Activated naive CD8-positive, alpha-beta T cell treated with anti-CD3 and anti-CD28 coated beads, Interleukin-2, amount 10 ng/mL, durations not matched to agents 7 days and 5 days (primary cell): ENCODE measurements around the gene IL31. TPM values are rescaled to one million over a fixed set of nuclear protein-coding genes. Genes with fewer than 3 reads are reported as not detected.

Experiments
- ATAC-seq: fragments of 150-1000 bp; cut with Tn5 transposase; one replicate; pipeline ENCODE4 v1.10.0; 2021; ENCODE audit warnings: low read depth, moderate library complexity
- POLR2A ChIA-PET: fragments of 350-600 bp; sonication (Branson Sonifier 250); formaldehyde crosslinking; loops from one replicate; lab custom pipeline; 2021; ENCODE audit warnings: antibody characterized with exemption; lab: Charles Lee
- DNase-seq: peaks from one replicate; pipeline ENCODE4 v3.0.0; 2021
- H3K27ac Mint-ChIP-seq: one replicate; pipeline ENCODE4 v1.8.0; 2022; ENCODE audit warnings: mild to moderate bottlenecking, mixed read lengths
- H3K27me3 Mint-ChIP-seq: one replicate; pipeline ENCODE4 v1.8.0; 2022; ENCODE audit warnings: mild to moderate bottlenecking, moderate library complexity, mixed read lengths
- H3K36me3 Mint-ChIP-seq: one replicate; pipeline ENCODE4 v1.8.0; 2021; ENCODE audit warnings: mild to moderate bottlenecking, mixed read lengths
- H3K4me1 Mint-ChIP-seq: one replicate; pipeline ENCODE4 v1.8.0; 2021; ENCODE audit warnings: mixed read lengths
- H3K4me3 Mint-ChIP-seq: one replicate; pipeline ENCODE4 v1.8.0; 2022; ENCODE audit warnings: mild to moderate bottlenecking, moderate library complexity, mixed read lengths
- H3K9me3 Mint-ChIP-seq: one replicate; pipeline ENCODE4 v1.8.0; 2021; ENCODE audit warnings: mixed read lengths
- total RNA-seq, 2 experiments: library from RNA; stranded (reverse); gene quantifications; one replicate each; pipeline ENCODE4 v1.2.3, GENCODE V29; 2021

IL31 gene
- total RNA-seq, 2 experiments from 2014 or later, result not detected

DNA sequence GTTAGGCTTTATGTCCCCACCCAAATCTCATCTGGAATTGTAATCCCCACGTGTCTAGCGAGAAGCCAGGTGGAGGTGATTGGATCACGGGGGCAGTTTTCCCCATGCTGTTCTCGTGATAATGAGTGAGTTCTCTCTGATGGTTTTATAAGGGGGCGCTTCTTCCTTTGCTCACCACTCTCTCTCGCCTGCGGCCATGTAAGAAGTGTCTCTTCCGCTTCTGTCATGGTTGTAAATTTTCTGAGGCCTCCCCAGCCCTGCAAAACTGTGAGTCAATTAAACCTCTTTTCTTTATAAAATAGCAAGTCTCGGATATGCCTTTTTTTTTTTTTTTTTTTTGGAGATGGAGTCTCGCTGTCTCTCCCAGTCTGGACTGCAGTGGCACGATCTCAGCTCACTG lies 13.3 kb downstream of the IL31 start:
- Mint-ChIP-seq H3K4me3 (no peak overlapping the region), H3K4me1 (peaks cover 10% of the 10 kb centered on the region), H3K27ac (no peak overlapping the region), H3K27me3 (no peaks in the 10 kb centered on the region), H3K9me3 (no peaks in the 10 kb centered on the region), H3K36me3 (no peaks in the 10 kb centered on the region)
- no peak for ATAC-seq
- POLR2A ChIA-PET, result no interaction called here
- no peak for DNase-seq

DNA sequence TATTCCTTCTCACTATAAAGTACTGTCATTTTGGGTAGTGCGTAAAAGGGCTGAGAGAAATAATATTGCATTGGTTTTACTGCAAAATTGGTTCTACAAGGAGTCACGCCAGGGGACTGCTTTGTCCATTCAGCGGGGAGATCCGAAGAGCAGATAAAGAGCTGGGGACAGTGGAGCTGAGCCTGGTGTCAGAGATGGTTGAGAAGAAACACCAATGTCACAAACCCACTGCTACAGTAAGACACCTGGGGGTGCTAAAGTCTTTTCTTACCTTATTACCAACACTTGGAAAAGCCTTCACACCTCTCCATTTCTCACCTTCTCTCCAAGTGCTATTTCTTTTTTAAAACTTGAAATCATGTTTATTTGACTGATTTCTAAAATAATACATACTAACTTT lies 14.1 kb downstream of the IL31 start:
- Mint-ChIP-seq H3K27ac (no peak overlapping the region), H3K4me1 (peaks cover 10% of the 10 kb centered on the region), H3K9me3 (no peaks in the 10 kb centered on the region), H3K27me3 (no peaks in the 10 kb centered on the region), H3K4me3 (no peak overlapping the region), H3K36me3 (no peaks in the 10 kb centered on the region)
- ATAC-seq, result no peak
- POLR2A ChIA-PET, result interaction anchor here (0.5 to 1.1 kb wide), 2 partner anchors 31 to 34 kb away, joined by 3 read pairs; no protein-coding TSS in a partner anchor
- DNase-seq, result no peak

DNA sequence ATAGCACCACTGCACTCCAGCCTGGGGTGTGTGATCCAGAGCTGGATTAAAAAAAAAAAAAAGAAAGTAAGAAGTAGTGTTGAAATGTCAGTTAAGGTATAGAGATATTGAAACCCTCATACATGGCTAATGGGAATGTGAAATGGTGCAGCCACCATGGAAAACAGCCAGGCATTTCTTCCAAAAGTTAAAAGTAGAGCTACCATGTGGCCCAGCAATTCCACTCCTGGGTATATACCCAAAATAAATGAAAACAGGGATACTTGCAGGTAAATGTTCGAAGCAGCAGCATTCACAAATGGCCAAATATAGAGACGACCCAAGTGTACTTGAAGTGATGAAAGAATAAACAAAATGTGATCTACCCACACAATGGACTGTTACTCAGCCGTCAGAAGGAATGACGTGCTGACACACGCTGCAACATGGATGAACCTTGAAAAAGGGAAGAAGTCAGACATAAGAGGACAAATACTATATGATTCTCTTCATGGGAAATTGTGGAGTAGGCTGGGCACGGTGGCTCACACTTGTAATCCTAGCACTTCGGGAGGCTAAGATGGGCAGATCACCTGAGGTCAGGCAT lies 15.2 kb downstream of the IL31 start:
- Mint-ChIP-seq H3K36me3 (no peaks in the 10 kb centered on the region), H3K4me1 (peaks cover 10% of the 10 kb centered on the region), H3K9me3 (no peaks in the 10 kb centered on the region), H3K4me3 (no peak overlapping the region), H3K27ac (no peak overlapping the region), H3K27me3 (no peaks in the 10 kb centered on the region)
- POLR2A ChIA-PET, result interaction anchor here (0.7 to 1.1 kb wide), 2 partner anchors 26 to 32 kb away, joined by 3 read pairs; no protein-coding TSS in a partner anchor
- ATAC-seq (no peak), DNase-seq (no peak)

DNA sequence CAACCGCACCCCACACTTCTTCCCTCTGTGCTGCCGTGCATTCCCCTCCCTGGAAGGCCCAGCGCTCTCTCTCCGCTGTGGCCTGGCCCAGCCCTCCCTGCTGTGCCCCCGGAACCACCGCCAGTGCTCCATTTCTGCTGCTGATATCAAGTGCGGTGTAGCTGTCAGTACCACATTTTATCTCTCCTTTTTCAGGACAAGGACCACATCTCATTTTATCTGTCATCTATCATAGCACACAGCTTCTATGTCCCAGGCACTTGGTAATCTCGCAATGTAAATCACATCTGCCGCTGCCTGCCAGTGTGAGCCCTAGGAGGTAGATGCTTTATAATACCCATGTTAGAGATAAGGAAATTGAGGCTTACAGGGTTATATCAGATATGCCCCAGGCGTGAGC lies 18.3 kb downstream of the IL31 start:
- no peaks in the 10 kb centered on the region for H3K36me3 Mint-ChIP-seq
- no peaks in the 10 kb centered on the region for H3K4me1 Mint-ChIP-seq
- H3K9me3 Mint-ChIP-seq, result no peaks in the 10 kb centered on the region
- peaks cover 2% of the 10 kb centered on the region for H3K27me3 Mint-ChIP-seq
- no peak overlapping the region for H3K27ac Mint-ChIP-seq
- no peak for ATAC-seq
- no peak for DNase-seq
- POLR2A ChIA-PET, result interaction anchor here (0.7 kb wide), 1 partner anchor 199 kb away, joined by 3 read pairs; no protein-coding TSS in a partner anchor
- H3K4me3 Mint-ChIP-seq, result no peak overlapping the region

DNA sequence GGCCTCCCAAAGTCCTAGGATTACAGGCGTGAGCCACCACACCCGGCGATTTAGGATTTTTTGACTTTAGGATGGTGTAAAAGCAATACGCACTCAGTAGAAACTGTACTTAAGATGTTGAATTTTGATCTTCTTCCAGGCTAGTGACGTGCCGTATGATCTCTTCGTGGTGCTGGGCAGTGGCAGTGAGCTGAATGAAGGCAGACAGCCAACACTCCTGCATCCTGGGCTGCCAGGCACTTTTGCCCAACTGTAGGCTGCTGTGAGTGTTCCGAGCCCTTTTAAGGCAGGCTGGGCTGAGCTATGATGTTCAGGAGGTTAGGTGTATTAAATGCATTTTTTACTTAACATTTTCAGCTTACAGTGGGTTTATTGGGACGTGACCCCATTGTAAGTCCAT lies 21.3 kb downstream of the IL31 start:
- Mint-ChIP-seq H3K4me1 (no peaks in the 10 kb centered on the region), H3K27me3 (peaks cover 2% of the 10 kb centered on the region), H3K27ac (no peak overlapping the region), H3K9me3 (no peaks in the 10 kb centered on the region), H3K36me3 (no peaks in the 10 kb centered on the region), H3K4me3 (no peak overlapping the region)
- no peak for ATAC-seq
- POLR2A ChIA-PET, result no interaction called here
- DNase-seq, result no peak

DNA sequence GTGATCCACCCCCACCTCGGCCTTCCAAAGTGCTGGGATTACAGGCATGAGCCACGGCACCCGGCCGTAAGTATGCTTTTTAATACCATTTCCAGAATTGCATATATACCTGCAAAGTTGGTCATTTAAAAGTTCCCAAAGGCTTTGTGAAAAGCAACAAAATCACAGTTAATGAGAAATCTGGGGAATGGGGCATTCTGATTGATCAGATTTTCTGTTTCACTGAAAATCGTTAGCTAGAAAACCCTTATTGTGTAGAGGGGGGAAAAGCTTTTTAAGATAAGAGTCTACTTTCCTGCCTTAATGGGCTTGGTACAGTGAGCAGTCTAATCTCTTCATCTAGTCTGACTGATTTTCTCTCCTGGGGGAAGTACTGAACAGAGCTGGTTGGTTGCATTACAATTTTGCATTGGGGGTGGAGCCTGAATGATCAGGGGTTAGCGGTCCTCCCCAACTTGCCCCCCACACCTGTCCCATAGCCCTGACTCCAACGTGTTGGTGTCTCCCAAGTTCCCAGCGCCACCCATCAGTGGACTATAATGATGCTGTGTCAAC lies 23.8 kb downstream of the IL31 start:
- Mint-ChIP-seq H3K4me3 (no peak overlapping the region), H3K27me3 (peaks cover 2% of the 10 kb centered on the region), H3K9me3 (no peaks in the 10 kb centered on the region), H3K36me3 (no peaks in the 10 kb centered on the region), H3K4me1 (no peaks in the 10 kb centered on the region), H3K27ac (no peak overlapping the region)
- DNase-seq (no peak), ATAC-seq (no peak)
- POLR2A ChIA-PET, result no interaction called here

DNA sequence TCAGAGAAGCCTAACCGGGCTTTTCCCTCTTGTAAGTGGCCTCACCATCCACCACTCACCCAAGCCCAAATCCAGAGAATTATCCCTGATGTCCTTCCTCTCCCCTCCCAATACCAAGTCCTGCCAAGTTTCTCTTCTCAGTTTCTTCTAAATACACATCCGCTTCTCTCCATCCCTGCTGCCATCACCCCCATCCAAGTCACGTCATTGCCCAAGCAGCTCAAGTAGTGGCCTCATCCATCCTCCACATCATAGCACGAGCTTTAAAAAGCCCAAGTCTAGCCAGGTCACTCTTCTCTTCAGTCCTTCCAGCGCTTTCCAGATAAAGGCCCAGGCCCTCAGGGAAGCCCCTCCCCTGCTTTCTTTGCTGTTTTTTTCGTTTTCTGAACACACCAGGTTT lies 25.4 kb downstream of the IL31 start:
- H3K27ac Mint-ChIP-seq, result no peak overlapping the region
- peaks cover 1% of the 10 kb centered on the region for H3K36me3 Mint-ChIP-seq
- H3K27me3 Mint-ChIP-seq, result peaks cover under 1% of the 10 kb centered on the region
- no peak for DNase-seq
- no peaks in the 10 kb centered on the region for H3K9me3 Mint-ChIP-seq
- no peak overlapping the region for H3K4me3 Mint-ChIP-seq
- ATAC-seq, result no peak
- no peaks in the 10 kb centered on the region for H3K4me1 Mint-ChIP-seq
- POLR2A ChIA-PET, result interaction anchor here (0.6 kb wide), 1 partner anchor 81 kb away, joined by 4 read pairs; no protein-coding TSS in a partner anchor

DNA sequence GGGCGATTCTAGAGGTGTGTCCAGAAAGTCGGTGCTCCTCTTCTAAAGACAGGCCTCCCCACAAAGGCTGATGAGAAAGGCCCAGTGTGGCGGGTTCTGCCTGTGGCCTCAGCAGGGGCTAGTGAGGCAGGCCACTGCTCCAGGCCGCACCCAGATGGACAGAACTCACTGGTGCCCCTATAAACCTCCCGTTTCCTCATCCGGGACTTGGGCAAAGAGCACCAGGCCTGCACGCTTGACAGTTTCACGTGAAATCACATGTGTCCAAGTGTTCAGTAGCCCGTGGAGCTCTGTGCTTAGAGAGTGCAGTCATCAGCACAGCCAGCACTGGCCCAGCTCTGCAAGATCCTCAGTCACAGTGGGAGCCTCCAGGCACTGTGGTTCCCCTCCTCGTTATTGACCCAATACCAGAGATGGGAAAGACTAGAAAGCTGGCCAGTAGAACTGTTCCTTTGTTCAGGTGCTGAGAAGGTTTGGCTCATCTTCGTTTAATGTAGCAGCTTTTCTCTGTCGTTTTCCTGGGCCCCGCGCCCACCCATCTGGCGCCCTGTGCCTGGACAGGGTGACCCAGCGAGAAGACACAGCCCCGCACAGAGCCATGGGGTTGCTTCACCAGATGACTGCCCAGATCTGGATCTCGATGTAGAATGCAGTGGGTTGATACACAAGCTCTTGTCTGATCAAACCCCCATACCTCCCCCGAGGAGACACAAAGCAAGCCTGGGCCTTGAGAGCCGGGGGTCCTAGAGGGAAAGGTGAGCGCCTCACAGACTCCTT lies 26.3 kb downstream of the IL31 start:
- Mint-ChIP-seq H3K27ac (no peak overlapping the region), H3K36me3 (peaks cover 2% of the 10 kb centered on the region)
- ATAC-seq, result no peak

DNA sequence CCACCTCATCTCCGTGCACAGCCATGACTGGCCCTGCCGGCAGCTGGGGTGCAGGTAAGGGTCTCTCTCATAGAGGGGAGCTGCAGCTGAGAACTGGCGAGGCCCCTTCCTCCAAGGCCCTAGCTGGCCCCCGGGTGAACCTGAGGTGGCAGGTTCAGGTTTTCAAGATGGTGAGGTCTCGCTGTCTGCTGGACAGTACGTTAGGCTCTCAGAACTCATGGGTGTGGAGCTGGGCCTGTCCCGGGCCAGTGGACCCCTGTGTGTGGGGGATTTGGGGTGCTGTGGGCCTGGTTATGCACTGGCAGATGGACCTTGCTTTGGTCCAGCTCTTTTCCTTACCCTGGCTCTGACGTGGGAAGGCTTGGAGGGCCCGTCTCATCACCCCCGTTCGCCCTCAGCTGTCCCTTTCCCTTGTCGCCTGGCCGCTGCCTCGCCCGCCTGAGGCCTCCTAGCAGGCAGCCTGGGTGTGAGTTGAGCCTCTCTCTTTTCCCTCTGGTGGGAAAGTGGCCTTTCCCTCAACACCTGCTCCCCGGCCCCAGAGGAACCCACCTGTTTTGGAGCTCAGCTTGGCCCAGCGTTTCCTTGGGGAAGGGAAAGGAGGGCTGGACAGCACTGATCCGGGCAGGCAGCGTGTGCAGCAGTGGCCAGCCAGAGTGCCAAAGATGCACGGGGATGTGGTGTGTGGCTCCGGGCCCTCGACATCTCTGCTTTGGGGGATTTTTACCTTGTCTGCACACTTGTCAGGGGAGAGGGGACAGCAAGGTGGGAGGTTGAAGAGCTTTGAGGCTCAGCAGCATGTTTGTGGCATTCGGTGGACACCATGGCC lies 28.3 kb downstream of the IL31 start:
- peaks cover 2% of the 10 kb centered on the region for H3K36me3 Mint-ChIP-seq
- DNase-seq (no peak), ATAC-seq (peak; percentile 8)
- H3K27me3 Mint-ChIP-seq, result no peaks in the 10 kb centered on the region
- POLR2A ChIA-PET, result no interaction called here
- no peaks in the 10 kb centered on the region for H3K9me3 Mint-ChIP-seq
- H3K4me3 Mint-ChIP-seq, result no peak overlapping the region
- H3K4me1 Mint-ChIP-seq, result no peaks in the 10 kb centered on the region
- no peak overlapping the region for H3K27ac Mint-ChIP-seq

More for the DNA sequence above, 26.3 kb downstream of the IL31 start:
- H3K4me1 Mint-ChIP-seq, result no peaks in the 10 kb centered on the region
- H3K9me3 Mint-ChIP-seq, result no peaks in the 10 kb centered on the region
- POLR2A ChIA-PET, result interaction anchor here (0.6 kb wide), 1 partner anchor 80 kb away, joined by 4 read pairs; no protein-coding TSS in a partner anchor
- H3K4me3 Mint-ChIP-seq, result no peak overlapping the region
- no peaks in the 10 kb centered on the region for H3K27me3 Mint-ChIP-seq
- no peak for DNase-seq

DNA sequence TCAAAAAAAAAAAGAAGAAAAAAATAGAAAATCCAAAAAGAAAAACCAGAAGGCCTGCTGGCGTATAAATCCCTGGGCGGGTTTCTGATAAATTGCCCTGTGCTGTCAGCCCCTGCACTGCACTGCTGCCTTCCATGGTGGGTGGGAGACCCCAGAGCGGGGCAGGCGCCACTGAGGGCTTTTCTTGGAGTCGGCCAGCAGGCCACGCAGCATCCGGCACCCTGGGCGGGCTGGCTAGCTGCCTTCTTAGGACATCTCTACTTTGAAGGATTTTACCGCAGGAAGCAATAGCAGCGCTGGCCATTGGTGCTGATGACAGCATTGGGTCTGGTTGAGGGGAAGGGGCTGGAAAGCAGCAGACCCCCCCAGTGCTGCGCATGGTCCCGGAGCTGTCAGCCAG lies 29.1 kb downstream of the IL31 start:
- Mint-ChIP-seq H3K4me1 (no peaks in the 10 kb centered on the region), H3K36me3 (peaks cover 2% of the 10 kb centered on the region), H3K4me3 (no peak overlapping the region), H3K27ac (no peak overlapping the region), H3K9me3 (no peaks in the 10 kb centered on the region), H3K27me3 (no peaks in the 10 kb centered on the region)
- POLR2A ChIA-PET, result no interaction called here
- DNase-seq, result no peak
- no peak for ATAC-seq

DNA sequence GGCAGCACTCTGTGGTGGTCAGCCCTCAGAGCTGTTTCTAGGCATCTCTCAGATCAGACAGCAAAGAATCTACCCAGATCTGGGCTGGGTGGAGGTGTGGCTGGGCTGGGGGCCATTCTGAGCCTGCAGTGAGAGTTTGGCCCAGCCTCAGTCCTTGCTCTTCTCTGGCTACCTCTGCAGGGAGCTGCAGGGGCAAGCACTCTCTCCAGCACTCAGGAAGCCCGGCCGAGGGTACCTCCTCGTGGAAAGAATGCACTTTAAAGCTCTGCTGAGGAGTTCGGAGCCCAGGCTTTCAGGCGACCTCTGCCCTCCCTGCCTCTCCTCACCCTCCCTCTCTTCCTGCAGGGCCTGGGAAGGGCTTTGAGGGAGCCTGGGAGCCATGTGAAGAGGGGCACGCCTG lies 31.2 kb downstream of the IL31 start:
- Mint-ChIP-seq H3K36me3 (peaks cover 6% of the 10 kb centered on the region), H3K27ac (no peak overlapping the region), H3K27me3 (no peaks in the 10 kb centered on the region), H3K9me3 (no peaks in the 10 kb centered on the region), H3K4me3 (no peak overlapping the region), H3K4me1 (no peaks in the 10 kb centered on the region)
- DNase-seq (no peak), ATAC-seq (no peak)
- POLR2A ChIA-PET, result no interaction called here

DNA sequence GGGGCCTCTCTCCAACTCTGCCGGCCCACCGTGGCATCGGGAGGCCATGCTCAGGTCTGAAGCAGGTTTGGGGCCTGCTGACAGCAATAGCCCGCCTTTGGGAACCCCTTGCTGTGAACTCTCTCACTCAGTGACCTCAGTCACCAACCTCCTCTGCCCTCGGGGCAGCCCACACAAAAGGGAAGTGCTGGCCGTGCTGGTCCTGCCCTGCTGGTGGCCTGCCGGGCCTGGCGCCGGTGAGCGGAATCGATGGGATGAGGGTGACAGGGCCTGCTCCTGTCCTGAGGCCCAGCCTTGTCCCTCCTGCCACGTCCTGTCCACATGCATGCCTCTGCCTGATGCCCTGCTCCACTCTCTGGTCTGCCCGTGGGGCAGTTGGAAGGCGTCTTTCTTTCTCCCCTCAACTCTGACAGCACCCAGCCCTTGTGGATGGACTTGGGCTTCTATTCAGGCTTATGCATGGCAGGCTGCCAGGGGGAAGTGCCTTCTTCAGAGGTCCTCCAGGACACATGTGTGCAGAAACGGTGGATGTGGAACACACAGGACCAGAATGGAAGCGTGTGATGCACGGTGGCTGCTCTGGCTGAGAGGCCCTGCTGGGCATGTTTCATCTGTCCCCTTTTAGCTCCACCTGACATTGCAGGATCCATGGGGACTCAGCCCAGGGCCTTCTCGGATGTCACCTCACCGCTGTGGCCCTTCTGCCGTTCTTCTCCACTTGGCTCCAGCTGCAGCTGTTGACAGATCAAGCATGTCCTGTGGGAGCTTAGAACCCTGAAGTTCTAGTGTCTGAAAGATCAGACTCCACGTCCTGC lies 31.9 kb downstream of the IL31 start:
- no peak for ATAC-seq
- no peaks in the 10 kb centered on the region for H3K9me3 Mint-ChIP-seq
- DNase-seq, result no peak
- H3K36me3 Mint-ChIP-seq, result peaks cover 6% of the 10 kb centered on the region
- H3K4me1 Mint-ChIP-seq, result no peaks in the 10 kb centered on the region
- no peak overlapping the region for H3K4me3 Mint-ChIP-seq
- H3K27me3 Mint-ChIP-seq, result no peaks in the 10 kb centered on the region
- POLR2A ChIA-PET, result no interaction called here
- H3K27ac Mint-ChIP-seq, result no peak overlapping the region
